Activated CD8-positive, alpha-beta memory T cell treated with anti-CD3 and anti-CD28 coated beads for 36 hours (primary cell): Measurements from ENCODE around the gene MUC3A. TPM values are rescaled to one million over a fixed set of nuclear protein-coding genes. Genes with fewer than 3 reads are reported as not detected.

ENCODE experiments used
- CTCF ChIA-PET: fragments of 350-600 bp; sonication (Branson Sonifier 250); formaldehyde crosslinking; loops from one replicate; lab custom pipeline; 2021; ENCODE audit warnings: antibody characterized with exemption; lab: Charles Lee
- POLR2A ChIA-PET: fragments of 350-600 bp; sonication (Branson Sonifier 250); formaldehyde crosslinking; loops from one replicate; lab custom pipeline; 2021; ENCODE audit warnings: antibody characterized with exemption; lab: Charles Lee
- total RNA-seq, 2 experiments: library from RNA; stranded (reverse); gene quantifications; one replicate each; pipeline ENCODE4 v1.2.3, GENCODE V29; 2021

The MUC3A gene
- total RNA-seq, 2 experiments from 2014 or later: 0.23 TPM; not detected in 1

DNA sequence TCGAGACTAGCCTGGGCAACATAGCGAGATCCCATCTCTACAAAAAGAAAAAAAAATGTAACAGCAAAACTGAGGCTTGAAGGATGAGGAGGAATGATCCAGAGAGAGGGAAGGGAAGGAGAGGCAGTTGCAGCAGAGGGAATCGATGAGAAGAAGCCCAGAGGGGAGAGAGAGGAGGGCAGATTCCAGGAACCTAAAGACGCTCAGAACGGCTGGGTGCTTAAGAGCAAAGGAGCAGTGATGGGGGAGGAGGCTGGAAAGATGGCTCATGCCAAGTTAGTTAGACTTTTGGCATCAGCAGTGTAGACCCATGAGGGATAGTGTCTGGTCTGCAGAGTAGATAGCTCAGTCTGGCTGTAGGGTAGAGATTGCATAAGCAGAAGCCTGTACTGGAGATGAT lies 60.3 kb downstream of the MUC3A start:
- CTCF ChIA-PET: no interaction called here
- POLR2A ChIA-PET: no interaction called here

DNA sequence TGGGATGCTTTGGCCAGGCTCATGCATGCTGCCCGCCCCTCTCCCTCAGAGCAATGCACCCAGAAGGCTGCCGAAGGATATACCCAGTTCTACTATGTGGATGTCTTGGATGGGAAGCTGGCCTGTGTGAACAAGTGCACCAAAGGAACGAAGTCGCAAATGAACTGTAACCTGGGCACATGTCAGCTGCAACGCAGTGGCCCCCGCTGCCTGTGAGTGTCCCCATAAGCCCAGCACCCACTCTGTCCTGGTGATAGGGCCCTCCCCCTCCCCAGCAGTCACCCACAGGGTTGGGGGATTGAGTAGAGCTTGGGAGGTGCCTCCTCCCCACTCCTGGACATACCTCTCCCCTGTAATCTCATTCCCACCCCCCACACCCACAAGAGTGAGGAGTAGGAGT lies 63.6 kb downstream of the MUC3A start:
- POLR2A ChIA-PET: no interaction called here
- CTCF ChIA-PET: interaction anchor here (0.6 kb wide), 1 partner anchor 1298 kb away, joined by 3 read pairs; no protein-coding TSS in a partner anchor

DNA sequence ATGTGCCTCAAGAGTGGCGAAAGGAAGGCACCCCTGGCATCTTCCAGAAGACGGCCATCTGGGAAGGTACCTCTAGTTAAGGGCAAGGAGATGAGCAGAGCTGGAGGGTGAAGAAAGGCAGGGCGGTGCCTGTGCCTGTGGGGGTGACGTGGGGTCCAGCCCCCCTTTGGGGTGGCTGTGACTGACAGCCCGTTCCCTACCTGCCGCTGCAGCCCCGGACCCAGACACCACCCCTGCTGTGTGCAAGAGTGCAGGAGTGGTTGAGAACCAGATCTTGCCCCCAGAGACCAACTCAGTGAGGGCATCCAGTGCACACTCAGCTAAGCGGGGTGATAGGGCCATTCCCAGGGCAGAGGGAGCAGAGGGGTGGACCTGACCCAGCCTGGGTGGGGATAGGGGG lies 66.3 kb downstream of the MUC3A start:
- CTCF ChIA-PET: interaction anchor here (0.7 to 1.4 kb wide), 2 partner anchors 310 to 317 kb away, joined by 3 read pairs; partner anchors contain the start of gene POP7
- POLR2A ChIA-PET: no interaction called here

DNA sequence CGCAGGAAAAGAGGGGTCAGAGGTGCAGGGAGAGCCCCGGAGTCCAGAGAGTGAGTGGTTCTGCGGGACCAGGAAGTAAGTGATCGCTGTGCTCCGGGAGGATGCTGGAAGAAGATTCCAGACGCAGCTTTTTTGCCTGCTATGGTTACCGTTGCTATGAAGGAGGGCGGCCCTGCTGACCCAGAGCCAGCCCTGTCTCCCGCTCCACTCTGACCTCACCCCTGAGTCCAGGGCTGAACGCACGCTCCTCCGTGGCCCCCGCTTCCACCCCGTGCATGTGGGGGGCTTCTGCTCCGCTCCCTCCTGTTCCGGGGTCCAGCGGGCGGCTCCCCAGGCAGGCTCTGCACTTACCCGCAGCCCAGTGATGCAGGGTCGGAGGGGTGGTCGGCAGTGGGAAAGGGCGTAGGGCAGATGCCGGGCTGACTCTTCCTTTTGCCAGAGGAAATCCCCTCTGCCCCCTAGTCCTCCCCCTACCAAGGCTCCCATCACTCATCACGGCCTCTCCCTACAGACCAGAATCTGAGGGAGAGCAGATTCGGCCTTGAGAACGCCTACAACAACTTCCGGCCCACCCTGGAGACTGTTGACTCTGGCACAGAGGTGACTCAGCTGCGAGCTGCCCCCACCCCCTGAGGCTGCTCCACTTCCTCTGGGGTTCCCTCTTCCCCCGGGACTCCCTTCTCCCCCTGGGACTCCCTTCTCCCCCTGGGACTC lies 67.9 kb downstream of the MUC3A start:
- CTCF ChIA-PET: interaction anchor here (1.4 kb wide), 1 partner anchor 312 kb away, joined by 3 read pairs; the partner anchor contains the start of gene POP7
- POLR2A ChIA-PET: interaction anchor here (0.7 to 1.7 kb wide), 2 partner anchors 142 to 167 kb away, joined by 6 to 8 read pairs; partner anchors contain the start of gene SRRT

Other genes with a start within 250 kb of the MUC3A start
- gene POP7, start 243.4 kb upstream of the MUC3A start, total RNA-seq: 10 to 100 TPM; 82.3 to 85.9 TPM
- under 1 TPM in 1 of 2 experiments, not detected in 1; 0.15 TPM for gene EPO, start 229.1 kb upstream of the MUC3A start, total RNA-seq
- not detected for gene ZAN, start 215.9 kb upstream of the MUC3A start, total RNA-seq
- gene EPHB4, start 122.0 kb upstream of the MUC3A start, total RNA-seq: 1 to 10 TPM; 2.9 to 3.5 TPM
- gene SLC12A9, start 96.8 kb upstream of the MUC3A start, total RNA-seq: 10 to 100 TPM; 24.9 to 26.4 TPM
- gene TRIP6, start 82.1 kb upstream of the MUC3A start, total RNA-seq: 10 to 100 TPM; 33.6 to 35.8 TPM
- 100 to 1,000 TPM; 302 to 308 TPM for gene SRRT, start 74.4 kb upstream of the MUC3A start, total RNA-seq
- gene UFSP1, start 59.8 kb upstream of the MUC3A start, total RNA-seq: 1 to 10 TPM; 3.0 to 4.8 TPM
- gene ACHE, start 53.6 kb upstream of the MUC3A start, total RNA-seq: under 1 TPM; 0.13 to 0.23 TPM
- gene MUC12, start 20.0 kb downstream of the MUC3A start, total RNA-seq: under 1 TPM in 1 of 2 experiments, not detected in 1; 0.44 TPM
- not detected for gene MUC17, start 70.5 kb downstream of the MUC3A start, total RNA-seq
- gene TRIM56, start 135.9 kb downstream of the MUC3A start, total RNA-seq: 10 to 100 TPM; 28.5 to 28.8 TPM
- under 1 TPM; 0.17 to 0.19 TPM for gene SERPINE1, start 177.6 kb downstream of the MUC3A start, total RNA-seq
- 10 to 100 TPM; 42.7 to 45.0 TPM for gene AP1S1, start 204.9 kb downstream of the MUC3A start, total RNA-seq
- under 1 TPM; 0.08 to 0.17 TPM for gene VGF, start 216.0 kb downstream of the MUC3A start, total RNA-seq
- gene NAT16, start 230.8 kb downstream of the MUC3A start, total RNA-seq: not detected